Mesenchymal stem cell (in vitro differentiated cells and primary cell): ENCODE data around the gene FOXL2.

Experiments
- DNase-seq: peaks from one replicate; pipeline ENCODE4 v3.0.0-alpha.2; 2013
- H2AFZ ChIP-seq: one replicate; pipeline ENCODE4 v1.6.1; 2013; ENCODE audit warnings: low read depth, mild to moderate bottlenecking, control low read depth, inconsistent platforms, low read length, moderate library complexity
- H2AK5ac ChIP-seq: 2 replicates; pipeline ENCODE4 v1.6.1; 2013; ENCODE audit warnings: low read length, moderate library complexity, mild to moderate bottlenecking, inconsistent platforms; ENCODE audit not compliant: severe bottlenecking
- H2BK120ac ChIP-seq: one replicate; pipeline ENCODE4 v1.6.1; 2013; ENCODE audit warnings: low read depth, mild to moderate bottlenecking, inconsistent platforms, low read length, moderate library complexity
- H2BK12ac ChIP-seq, 2 experiments: one replicate each; pipeline ENCODE4 v1.6.1; 2013; ENCODE audit warnings: inconsistent platforms in 2 of 2, low read length in 2 of 2, mild to moderate bottlenecking in 2 of 2, moderate library complexity in 2 of 2, control low read depth in 1 of 2
- H2BK15ac ChIP-seq: one replicate; pipeline ENCODE4 v1.6.1; 2013; ENCODE audit warnings: mild to moderate bottlenecking, low read depth, inconsistent platforms; ENCODE audit not compliant: poor library complexity, severe bottlenecking
- H2BK5ac ChIP-seq: 2 replicates; pipeline ENCODE4 v1.6.1; 2013; ENCODE audit warnings: low read depth, mild to moderate bottlenecking, low read length, control low read depth, inconsistent platforms; ENCODE audit not compliant: poor library complexity, severe bottlenecking
- H3K14ac ChIP-seq, 2 experiments: one replicate each; pipeline ENCODE4 v1.6.1; 2013; ENCODE audit warnings: inconsistent platforms in 2 of 2, low read length in 2 of 2, control low read depth in 1 of 2, mild to moderate bottlenecking in 1 of 2, moderate library complexity in 1 of 2
- H3K18ac ChIP-seq, 2 experiments: one replicate each; pipeline ENCODE4 v1.6.1; 2013; ENCODE audit warnings: inconsistent platforms in 2 of 2, low read length in 2 of 2, control low read depth in 1 of 2, low read depth in 1 of 2, mild to moderate bottlenecking in 1 of 2
- H3K23ac ChIP-seq, 2 experiments: one replicate each; pipeline ENCODE4 v1.6.1; 2013; ENCODE audit warnings: inconsistent platforms in 2 of 2, low read length in 2 of 2, mild to moderate bottlenecking in 2 of 2, moderate library complexity in 2 of 2, control low read depth in 1 of 2
- H3K27ac ChIP-seq: 2 replicates; pipeline ENCODE4 v1.5.1; 2013; ENCODE audit warnings: mild to moderate bottlenecking, moderate library complexity, low read length, control low read depth, inconsistent platforms; ENCODE audit not compliant: poor library complexity, severe bottlenecking
- H3K27me3 ChIP-seq, 2 experiments: 2 replicates each; pipeline versions ENCODE4 v1.6.1 to v1.7.0; 2013; ENCODE audit warnings: low read length in 2 of 2, mild to moderate bottlenecking in 2 of 2, moderate library complexity in 2 of 2, control low read depth in 1 of 2, inconsistent platforms in 1 of 2; ENCODE audit not compliant: control insufficient read depth in 1 of 2, insufficient read depth in 1 of 2
- H3K36me3 ChIP-seq, 2 experiments: 2 replicates each; pipeline versions ENCODE4 v1.6.1 to v1.7.0; 2013; ENCODE audit warnings: low read length in 2 of 2, control low read depth in 1 of 2, inconsistent platforms in 1 of 2, low read depth in 1 of 2, mild to moderate bottlenecking in 1 of 2; ENCODE audit not compliant: insufficient read depth in 2 of 2, control insufficient read depth in 1 of 2
- H3K4ac ChIP-seq, 2 experiments: one replicate each; pipeline ENCODE4 v1.6.1; 2013; ENCODE audit warnings: inconsistent platforms in 2 of 2, low read length in 2 of 2, mild to moderate bottlenecking in 2 of 2, moderate library complexity in 2 of 2, control low read depth in 1 of 2, low read depth in 1 of 2
- H3K4me1 ChIP-seq: 2 replicates; pipeline ENCODE4 v1.6.1; 2013; ENCODE audit warnings: low read depth, low read length, control low read depth; ENCODE audit not compliant: control insufficient read depth, insufficient read depth
- H3K4me2 ChIP-seq: 2 replicates; pipeline ENCODE4 v1.6.1; 2013; ENCODE audit warnings: low read length, mild to moderate bottlenecking, inconsistent platforms; ENCODE audit not compliant: poor library complexity, severe bottlenecking
- H3K4me3 ChIP-seq, 2 experiments: 2 replicates each; pipeline versions ENCODE4 v1.5.1 to v1.7.0; 2013; ENCODE audit warnings: low read length in 2 of 2, mild to moderate bottlenecking in 2 of 2, control low read depth in 1 of 2, low read depth in 1 of 2; ENCODE audit not compliant: insufficient read depth in 1 of 2
- H3K79me1 ChIP-seq: replicated peaks from 2 replicates; pipeline ENCODE4 v1.6.1; 2013; ENCODE audit warnings: mild to moderate bottlenecking, control low read depth, low read length, inconsistent platforms; ENCODE audit not compliant: poor library complexity, severe bottlenecking
- H3K9ac ChIP-seq: 2 replicates; pipeline ENCODE4 v1.7.0; 2013; ENCODE audit warnings: mild to moderate bottlenecking, low read length, moderate library complexity
- H3K9me3 ChIP-seq: 2 replicates; pipeline ENCODE4 v1.7.0; 2013; ENCODE audit warnings: mild to moderate bottlenecking, low read length; ENCODE audit not compliant: control insufficient read depth
- H4K8ac ChIP-seq: one replicate; pipeline ENCODE4 v1.6.1; 2013; ENCODE audit warnings: inconsistent platforms, mild to moderate bottlenecking, low read length, moderate library complexity
- H4K91ac ChIP-seq: one replicate; pipeline ENCODE4 v1.6.1; 2013; ENCODE audit warnings: mild to moderate bottlenecking, low read length, inconsistent platforms
- WGBS: methylation state at CpG from one replicate; pipeline ENCODE4 v1.1.7; 2013; ENCODE audit warnings: mixed read lengths; 5-methylcytosine and 5-hydroxymethylcytosine counted together

The FOXL2 gene

DNA sequence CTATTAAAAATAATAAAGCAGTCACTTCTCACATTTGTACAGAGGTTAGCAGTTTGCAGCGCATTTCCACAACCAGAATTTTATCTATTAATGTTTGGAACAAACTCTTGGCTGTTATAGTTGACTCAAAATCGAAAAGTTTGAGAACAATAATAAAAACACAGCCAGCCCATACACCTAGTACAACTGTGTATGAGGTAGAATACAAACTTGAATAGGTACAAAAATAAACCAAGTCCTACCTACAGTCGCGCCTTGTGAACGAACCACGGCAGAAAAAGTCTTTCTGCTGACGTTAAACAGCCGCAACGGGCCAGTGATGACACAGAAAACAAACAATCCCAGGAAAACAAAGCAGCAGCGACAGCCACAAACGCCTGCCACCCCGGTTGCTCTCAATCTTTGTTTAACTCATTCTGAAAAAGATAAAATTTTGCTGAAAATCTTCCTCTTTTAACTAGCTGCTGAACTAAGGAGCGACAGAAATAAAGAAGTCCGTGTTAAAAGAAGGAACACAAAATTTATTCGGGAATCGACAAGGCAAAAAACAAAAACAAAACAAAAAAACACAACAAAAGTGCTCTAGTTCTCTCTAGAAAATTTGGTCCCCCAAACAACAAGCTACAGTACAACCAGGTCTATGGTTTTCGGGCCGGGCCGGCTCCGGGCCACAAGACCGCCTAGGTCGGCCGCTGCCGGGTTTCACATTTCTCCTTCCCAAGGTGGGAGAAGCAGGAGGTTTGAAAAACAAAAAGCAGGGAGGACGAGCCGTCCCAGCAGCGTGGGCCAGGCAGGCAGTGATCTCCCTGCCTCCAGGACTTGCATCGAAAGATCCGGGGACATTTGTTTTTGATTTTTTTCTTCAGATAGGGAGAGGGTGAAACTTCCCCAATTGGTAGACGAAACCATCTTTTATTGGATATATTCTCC lies 2.9 kb downstream of the FOXL2 start:
- Histone ChIP-seq H4K8ac (no peak overlapping the region), H3K18ac (no peak overlapping the region), H3K9ac (no peak overlapping the region), H3K9me3 (no peaks in the 10 kb centered on the region), H2BK15ac (no peak overlapping the region), H2AFZ (no peak overlapping the region), H2AK5ac (no peak overlapping the region), H2BK120ac (no peak overlapping the region), H3K27ac (no peak overlapping the region), H3K36me3 (peaks cover 0 to 3% of the 10 kb centered on the region in 2 experiments), H3K4me3 (peak overlapping the region in 1 of 2 experiments; percentile 34), H3K4me1 (peaks cover 40% of the 10 kb centered on the region), H3K23ac (peak overlapping the region in 1 of 2 experiments; percentile 27), H2BK12ac (no peak overlapping the region), H4K91ac (no peak overlapping the region), H3K27me3 (peaks cover 92 to 97% of the 10 kb centered on the region in 2 experiments), H2BK5ac (no peak overlapping the region), H3K4ac (no peak overlapping the region), H3K79me1 (no peaks in the 10 kb centered on the region), H3K14ac (no peak overlapping the region), H3K4me2 (peak overlapping the region; percentile 14)
- peak; percentile 55 for DNase-seq
- 5% methylated on average over 21 of the region's 30 CpGs for WGBS

GRCh38 chr3:138942861-138943623 lies 3.9 kb downstream of the FOXL2 start:
- no peaks in the 10 kb centered on the region for H3K79me1 ChIP-seq
- WGBS: 17% methylated on average over 13 of the region's 25 CpGs
- no peak overlapping the region for H3K4me3 ChIP-seq
- H2AK5ac ChIP-seq: no peak overlapping the region
- H3K27me3 ChIP-seq: peaks cover 92 to 97% of the 10 kb centered on the region in 2 experiments
- H3K9ac ChIP-seq: no peak overlapping the region
- no peak overlapping the region for H3K4ac ChIP-seq
- no peak overlapping the region for H3K4me2 ChIP-seq
- no peak overlapping the region for H3K23ac ChIP-seq
- no peak overlapping the region for H2BK15ac ChIP-seq
- H2BK12ac ChIP-seq: no peak overlapping the region
- H2BK5ac ChIP-seq: no peak overlapping the region
- no peak overlapping the region for H3K14ac ChIP-seq
- no peaks in the 10 kb centered on the region for H3K9me3 ChIP-seq
- no peak overlapping the region for H2BK120ac ChIP-seq
- no peak overlapping the region for H4K91ac ChIP-seq
- H3K18ac ChIP-seq: no peak overlapping the region
- H3K27ac ChIP-seq: no peak overlapping the region
- peak; percentile 43 for DNase-seq
- peaks cover 46% of the 10 kb centered on the region for H3K4me1 ChIP-seq
- no peak overlapping the region for H2AFZ ChIP-seq
- no peak overlapping the region for H4K8ac ChIP-seq
- H3K36me3 ChIP-seq: peaks cover 0 to 3% of the 10 kb centered on the region in 2 experiments

- no peak overlapping the region for H3K23ac ChIP-seq
- H3K14ac ChIP-seq: no peak overlapping the region
- H2BK12ac ChIP-seq: no peak overlapping the region
- no peak overlapping the region for H3K27ac ChIP-seq
- H2AFZ ChIP-seq: no peak overlapping the region
- H3K36me3 ChIP-seq: peaks cover 0 to 3% of the 10 kb centered on the region in 2 experiments
- no peak overlapping the region for H4K8ac ChIP-seq
- no peak overlapping the region for H3K4ac ChIP-seq
- WGBS: 79% methylated on average over 4 of the region's 4 CpGs
- no peak overlapping the region for H3K4me3 ChIP-seq
- H3K4me1 ChIP-seq: peaks cover 49% of the 10 kb centered on the region
- H3K9ac ChIP-seq: no peak overlapping the region
- no peak overlapping the region for H2BK15ac ChIP-seq
- H2BK5ac ChIP-seq: no peak overlapping the region
- no peak for DNase-seq
- H2AK5ac ChIP-seq: no peak overlapping the region
- H3K18ac ChIP-seq: no peak overlapping the region
- no peak overlapping the region for H2BK120ac ChIP-seq
- peaks cover 92 to 97% of the 10 kb centered on the region in 2 experiments for H3K27me3 ChIP-seq
- H3K9me3 ChIP-seq: no peaks in the 10 kb centered on the region
- no peak overlapping the region for H3K4me2 ChIP-seq
- H4K91ac ChIP-seq: no peak overlapping the region
- H3K79me1 ChIP-seq: no peaks in the 10 kb centered on the region
Measured at GRCh38 chr3:138942271-138942670, 4.7 kb downstream of the FOXL2 start.
